CD8-positive, alpha-beta memory T cell (primary cell): ENCODE data around the gene ZBTB34. TPM values are rescaled to one million over a fixed set of nuclear protein-coding genes. Genes with fewer than 3 reads are reported as not detected.

ENCODE experiments used
- CTCF ChIA-PET: fragments of 350-600 bp; sonication (Branson Sonifier 250); formaldehyde crosslinking; loops from one replicate; lab custom pipeline; 2021; ENCODE audit warnings: antibody characterized with exemption; lab: Charles Lee
- POLR2A ChIA-PET: fragments of 350-600 bp; sonication (Branson Sonifier 250); formaldehyde crosslinking; loops from one replicate; lab custom pipeline; 2021; ENCODE audit warnings: antibody characterized with exemption; lab: Charles Lee
- DNase-seq, 5 donors: peaks; one replicate each; pipeline versions ENCODE4 v3.0.0 to v3.0.0-alpha.2; 2020 to 2022; ENCODE audit warnings: mixed read lengths in 1 of 5
- H3K27ac ChIP-seq: one replicate; pipeline ENCODE4 v1.7.0; 2013; ENCODE audit warnings: low read depth, mild to moderate bottlenecking, low read length, moderate library complexity
- H3K27me3 ChIP-seq: 2 replicates; pipeline ENCODE4 v1.7.0; 2013; ENCODE audit warnings: low read length, mild to moderate bottlenecking; ENCODE audit not compliant: insufficient read depth, poor library complexity, severe bottlenecking
- H3K36me3 ChIP-seq: 2 replicates; pipeline ENCODE4 v1.7.0; 2013; ENCODE audit warnings: mild to moderate bottlenecking, low read length, moderate library complexity; ENCODE audit not compliant: insufficient read depth
- H3K4me1 ChIP-seq: 2 replicates; pipeline ENCODE4 v1.7.0; 2013; ENCODE audit warnings: mild to moderate bottlenecking, low read length, moderate library complexity; ENCODE audit not compliant: insufficient read depth
- H3K4me3 ChIP-seq: 2 replicates; pipeline ENCODE4 v1.7.0; 2013; ENCODE audit warnings: mild to moderate bottlenecking, low read length
- H3K9me3 ChIP-seq: 2 replicates; pipeline ENCODE4 v1.7.0; 2013; ENCODE audit warnings: mild to moderate bottlenecking, low read length
- H3K27ac Mint-ChIP-seq, 8 donors: one replicate each; pipeline ENCODE4 v1.8.0; 2020 to 2021; ENCODE audit warnings: mixed read lengths in 8 of 8, mild to moderate bottlenecking in 6 of 8, inconsistent platforms in 3 of 8, moderate library complexity in 3 of 8
- H3K27me3 Mint-ChIP-seq, 2 donors: one replicate each; pipeline ENCODE4 v1.8.0; 2020 to 2021; ENCODE audit warnings: mixed read lengths in 2 of 2, mild to moderate bottlenecking in 1 of 2, moderate library complexity in 1 of 2
- H3K36me3 Mint-ChIP-seq, 3 donors: one replicate each; pipeline ENCODE4 v1.8.0; 2020 to 2021; ENCODE audit warnings: mixed read lengths in 3 of 3, inconsistent platforms in 1 of 3, mild to moderate bottlenecking in 1 of 3
- H3K4me1 Mint-ChIP-seq, 3 donors: one replicate each; pipeline ENCODE4 v1.8.0; 2020 to 2021; ENCODE audit warnings: mixed read lengths in 3 of 3, inconsistent platforms in 1 of 3, mild to moderate bottlenecking in 1 of 3
- H3K4me3 Mint-ChIP-seq, 7 donors: one replicate each; pipeline ENCODE4 v1.8.0; 2020 to 2021; ENCODE audit warnings: mixed read lengths in 7 of 7, mild to moderate bottlenecking in 6 of 7, moderate library complexity in 4 of 7, inconsistent platforms in 2 of 7
- H3K9me3 Mint-ChIP-seq, 5 donors: one replicate each; pipeline ENCODE4 v1.8.0; 2020 to 2022; ENCODE audit warnings: mixed read lengths in 5 of 5, mild to moderate bottlenecking in 3 of 5, moderate library complexity in 2 of 5, inconsistent platforms in 1 of 5
- polyA plus RNA-seq: library from polyadenylated mRNA; unstranded; fragments of 300-500 nt; fragmentation: Illumina TruSeq; gene quantifications from one replicate; pipeline ENCODE4 v1.2.3, GENCODE V29; 2021
- total RNA-seq, 2 experiments: library from RNA; stranded (reverse); gene quantifications; one replicate each; pipeline ENCODE4 v1.2.3, GENCODE V29; 2021

The ZBTB34 gene
- total and polyA plus RNA-seq, 3 experiments from 2014 or later = 1.3 to 7.0 (median 6.8) TPM

- H3K36me3 Mint-ChIP-seq = peaks cover 0 to 3% (median 0%) of the 10 kb centered on the region in 3 donors
- H3K27me3 Mint-ChIP-seq = peaks cover 11 to 34% of the 10 kb centered on the region in 2 donors
- no peak for DNase-seq
- H3K4me3 ChIP-seq = no peak overlapping the region
- peaks cover 18% of the 10 kb centered on the region for H3K4me1 ChIP-seq
- no peak overlapping the region for H3K27ac ChIP-seq
- H3K9me3 ChIP-seq = no peaks in the 10 kb centered on the region
- H3K4me1 Mint-ChIP-seq = peaks cover 13 to 25% (median 16%) of the 10 kb centered on the region in 3 donors
- peak overlapping the region in 1 of 7 donors; percentile 89 for H3K4me3 Mint-ChIP-seq
- ChIA-PET CTCF (no interaction called here), POLR2A (interaction anchor here (0.6 kb wide), 2 partner anchors 69 to 83 kb away, joined by 3 read pairs; no protein-coding TSS in a partner anchor)
- H3K27me3 ChIP-seq = peaks cover 3% of the 10 kb centered on the region
- no peaks in the 10 kb centered on the region for H3K36me3 ChIP-seq
- peak overlapping the region in 1 of 8 donors; percentile 29 for H3K27ac Mint-ChIP-seq
- H3K9me3 Mint-ChIP-seq = no peaks in the 10 kb centered on the region
Measured at GRCh38 chr9:126857261-126857960, 3.0 kb upstream of the ZBTB34 start.

- DNase-seq = no peak
- peak overlapping the region in 7 of 8 donors; percentile 14 to 90 (median 64) for H3K27ac Mint-ChIP-seq
- no peaks in the 10 kb centered on the region for H3K36me3 ChIP-seq
- no peaks in the 10 kb centered on the region for H3K9me3 Mint-ChIP-seq
- H3K27me3 ChIP-seq = peaks cover 3% of the 10 kb centered on the region
- POLR2A ChIA-PET = no interaction called here
- H3K27me3 Mint-ChIP-seq = peaks cover 9 to 22% of the 10 kb centered on the region in 2 donors
- H3K4me1 Mint-ChIP-seq = peaks cover 24 to 42% (median 25%) of the 10 kb centered on the region in 3 donors
- no peak overlapping the region for H3K27ac ChIP-seq
- peaks cover 0 to 11% (median 0%) of the 10 kb centered on the region in 3 donors for H3K36me3 Mint-ChIP-seq
- no peaks in the 10 kb centered on the region for H3K9me3 ChIP-seq
- H3K4me3 ChIP-seq = no peak overlapping the region
- H3K4me1 ChIP-seq = peaks cover 25% of the 10 kb centered on the region
- CTCF ChIA-PET = interaction anchor here (0.9 to 2.2 kb wide), 7 partner anchors 8 to 1211 kb away, joined by 3 to 5 read pairs (median 3); partner anchors contain the start of gene RALGPS1
- H3K4me3 Mint-ChIP-seq = peak overlapping the region; percentile 74 to 93 (median 86)
Measured at GRCh38 chr9:126859111-126859510, 1.3 kb upstream of the ZBTB34 start.

- Histone ChIP-seq H3K4me1 (peaks cover 25% of the 10 kb centered on the region), H3K36me3 (no peaks in the 10 kb centered on the region), H3K27me3 (peaks cover under 1% of the 10 kb centered on the region), H3K4me3 (peak overlapping the region; percentile 76), H3K27ac (peak overlapping the region; percentile 32), H3K9me3 (no peaks in the 10 kb centered on the region)
- Mint-ChIP-seq H3K9me3 (no peaks in the 10 kb centered on the region), H3K36me3 (peaks cover 0 to 24% (median 1%) of the 10 kb centered on the region in 3 donors), H3K27me3 (peaks cover 5 to 10% of the 10 kb centered on the region in 2 donors), H3K4me3 (peak overlapping the region; percentile 78 to 93 (median 89)), H3K4me1 (peaks cover 28 to 51% (median 33%) of the 10 kb centered on the region in 3 donors), H3K27ac (peak overlapping the region; percentile 38 to 91 (median 83))
- ChIA-PET POLR2A (interaction anchor here (0.6 kb wide), 1 partner anchor 749 kb away, joined by 5 read pairs; no protein-coding TSS in a partner anchor), CTCF (no interaction called here)
- peak in 4 of 5 donors; percentile 2 to 52 (median 16) for DNase-seq
Measured at GRCh38 chr9:126860757-126861466, 473 bp downstream of the ZBTB34 start.

GRCh38 chr9:126861707-126862103 lies 1.3 kb downstream of the ZBTB34 start:
- Histone ChIP-seq H3K4me3 (peak overlapping the region; percentile 76), H3K27ac (peak overlapping the region; percentile 32), H3K4me1 (peaks cover 25% of the 10 kb centered on the region), H3K9me3 (no peaks in the 10 kb centered on the region), H3K27me3 (no peaks in the 10 kb centered on the region), H3K36me3 (no peaks in the 10 kb centered on the region)
- ChIA-PET CTCF (no interaction called here), POLR2A (no interaction called here)
- Mint-ChIP-seq H3K36me3 (peaks cover 3 to 32% (median 7%) of the 10 kb centered on the region in 3 donors), H3K27me3 (peaks cover 0 to 6% of the 10 kb centered on the region in 2 donors), H3K27ac (peak overlapping the region; percentile 65 to 91 (median 85)), H3K9me3 (no peaks in the 10 kb centered on the region), H3K4me3 (peak overlapping the region; percentile 78 to 93 (median 89)), H3K4me1 (peaks cover 30 to 57% (median 40%) of the 10 kb centered on the region in 3 donors)
- DNase-seq = peak in 1 of 5 donors; percentile 20

GRCh38 chr9:126862104-126862761 lies 1.8 kb downstream of the ZBTB34 start:
- peak overlapping the region; percentile 6 to 91 (median 71) for H3K27ac Mint-ChIP-seq
- POLR2A ChIA-PET = no interaction called here
- Histone ChIP-seq H3K27me3 (no peaks in the 10 kb centered on the region), H3K9me3 (no peaks in the 10 kb centered on the region), H3K4me3 (peak overlapping the region; percentile 76), H3K36me3 (no peaks in the 10 kb centered on the region), H3K27ac (peak overlapping the region; percentile 28), H3K4me1 (peaks cover 25% of the 10 kb centered on the region)
- H3K4me3 Mint-ChIP-seq = peak overlapping the region; percentile 78 to 93 (median 89)
- peaks cover 33 to 60% (median 42%) of the 10 kb centered on the region in 3 donors for H3K4me1 Mint-ChIP-seq
- H3K27me3 Mint-ChIP-seq = peaks cover 0 to 3% of the 10 kb centered on the region in 2 donors
- DNase-seq = peak in 1 of 5 donors; percentile 5
- CTCF ChIA-PET = no interaction called here
- H3K36me3 Mint-ChIP-seq = peaks cover 3 to 36% (median 9%) of the 10 kb centered on the region in 3 donors
- H3K9me3 Mint-ChIP-seq = no peaks in the 10 kb centered on the region

- peaks cover 22% of the 10 kb centered on the region for H3K4me1 ChIP-seq
- POLR2A ChIA-PET = no interaction called here
- no peak overlapping the region for H3K27ac ChIP-seq
- Mint-ChIP-seq H3K27me3 (no peaks in the 10 kb centered on the region), H3K36me3 (peaks cover 3 to 52% (median 9%) of the 10 kb centered on the region in 3 donors), H3K4me1 (peaks cover 39 to 71% (median 62%) of the 10 kb centered on the region in 3 donors), H3K4me3 (no peak overlapping the region), H3K27ac (no peak overlapping the region), H3K9me3 (no peaks in the 10 kb centered on the region)
- H3K4me3 ChIP-seq = no peak overlapping the region
- CTCF ChIA-PET = interaction anchor here (1.4 kb wide), 1 partner anchor 49 kb away, joined by 4 read pairs; the partner anchor contains the start of gene RALGPS1
- no peak for DNase-seq
- H3K36me3 ChIP-seq = no peaks in the 10 kb centered on the region
- H3K27me3 ChIP-seq = no peaks in the 10 kb centered on the region
- H3K9me3 ChIP-seq = no peaks in the 10 kb centered on the region
Measured at GRCh38 chr9:126864771-126865170, 4.3 kb downstream of the ZBTB34 start.

GRCh38 chr9:126869368-126869767 lies 8.9 kb downstream of the ZBTB34 start:
- peaks cover 3 to 42% (median 9%) of the 10 kb centered on the region in 3 donors for H3K36me3 Mint-ChIP-seq
- H3K4me3 Mint-ChIP-seq = no peak overlapping the region
- DNase-seq = no peak
- POLR2A ChIA-PET = no interaction called here
- no peak overlapping the region for H3K27ac ChIP-seq
- H3K27me3 Mint-ChIP-seq = no peaks in the 10 kb centered on the region
- no peak overlapping the region for H3K4me3 ChIP-seq
- H3K9me3 Mint-ChIP-seq = no peaks in the 10 kb centered on the region
- H3K4me1 Mint-ChIP-seq = peaks cover 28 to 53% (median 52%) of the 10 kb centered on the region in 3 donors
- CTCF ChIA-PET = no interaction called here
- H3K36me3 ChIP-seq = no peaks in the 10 kb centered on the region
- H3K9me3 ChIP-seq = no peaks in the 10 kb centered on the region
- H3K27me3 ChIP-seq = no peaks in the 10 kb centered on the region
- H3K27ac Mint-ChIP-seq = peak overlapping the region in 2 of 8 donors; percentile 55 to 63
- H3K4me1 ChIP-seq = no peaks in the 10 kb centered on the region
